GM19328 (cell line): ENCODE measurements around the gene ADARB2.
"Not testable (repeated sequence)": the region's sequence is repeated elsewhere in the genome, so short reads cannot be mapped to it uniquely, and the experiment has no call there.

Source experiments
- ATAC-seq: cut with Tn5 transposase; IDR thresholded peaks from one replicate; pipeline ENCODE4 v1.9.1; 2021; ENCODE audit warnings: mild to moderate bottlenecking, moderate library complexity; ENCODE audit not compliant: unreplicated experiment

The ADARB2 gene

DNA sequence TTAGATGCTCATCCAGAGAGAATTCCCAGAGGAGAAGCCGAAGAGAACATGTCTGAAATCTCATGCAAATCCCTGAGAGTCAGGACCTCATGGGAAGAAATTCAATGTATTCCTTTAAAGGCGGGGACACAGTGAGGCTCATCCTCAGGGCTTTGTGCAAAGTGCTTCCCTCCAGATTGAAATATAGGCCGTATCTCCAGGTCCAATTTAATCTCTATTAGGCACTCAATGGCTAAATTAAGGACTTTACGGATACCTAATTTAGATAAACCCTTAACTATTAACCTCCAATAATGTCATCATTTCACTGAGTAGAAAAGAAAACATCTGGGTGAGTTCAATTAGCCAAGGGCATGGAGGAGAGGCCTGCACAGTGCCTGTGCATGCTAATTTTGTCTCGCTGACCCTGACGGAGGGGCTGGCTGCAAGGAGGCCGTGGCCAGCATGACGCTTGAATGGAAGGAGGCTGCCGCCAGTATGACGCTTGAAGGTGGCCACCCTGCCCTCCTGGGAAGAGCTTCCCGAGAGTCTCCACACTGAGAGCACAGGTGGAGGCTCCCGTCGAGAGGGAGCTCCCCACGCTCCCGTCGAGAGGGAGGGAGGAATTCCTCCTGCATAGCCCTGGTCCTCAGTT is 287.6 kb downstream of the ADARB2 start:
- ATAC-seq, result no peak

DNA sequence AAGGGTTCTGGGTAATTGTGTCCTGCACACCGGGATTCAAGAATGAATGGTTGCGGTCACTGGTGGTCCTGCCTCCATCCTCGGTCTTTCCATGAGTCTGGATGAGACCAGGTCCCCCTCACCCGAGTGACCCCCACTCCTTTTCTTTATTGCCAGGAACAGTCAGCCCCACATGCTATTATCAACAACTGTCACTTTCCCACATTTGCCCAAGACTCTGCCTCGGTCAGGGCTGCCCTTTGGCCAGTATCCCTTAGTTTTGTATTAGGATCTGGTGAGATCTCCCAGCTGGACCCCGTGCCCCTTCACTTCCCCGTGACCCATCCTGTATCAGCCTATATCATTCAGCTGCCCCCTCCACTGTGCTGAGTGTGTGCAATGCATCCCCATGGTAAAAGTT is 288.3 kb downstream of the ADARB2 start:
- ATAC-seq, result no peak

DNA sequence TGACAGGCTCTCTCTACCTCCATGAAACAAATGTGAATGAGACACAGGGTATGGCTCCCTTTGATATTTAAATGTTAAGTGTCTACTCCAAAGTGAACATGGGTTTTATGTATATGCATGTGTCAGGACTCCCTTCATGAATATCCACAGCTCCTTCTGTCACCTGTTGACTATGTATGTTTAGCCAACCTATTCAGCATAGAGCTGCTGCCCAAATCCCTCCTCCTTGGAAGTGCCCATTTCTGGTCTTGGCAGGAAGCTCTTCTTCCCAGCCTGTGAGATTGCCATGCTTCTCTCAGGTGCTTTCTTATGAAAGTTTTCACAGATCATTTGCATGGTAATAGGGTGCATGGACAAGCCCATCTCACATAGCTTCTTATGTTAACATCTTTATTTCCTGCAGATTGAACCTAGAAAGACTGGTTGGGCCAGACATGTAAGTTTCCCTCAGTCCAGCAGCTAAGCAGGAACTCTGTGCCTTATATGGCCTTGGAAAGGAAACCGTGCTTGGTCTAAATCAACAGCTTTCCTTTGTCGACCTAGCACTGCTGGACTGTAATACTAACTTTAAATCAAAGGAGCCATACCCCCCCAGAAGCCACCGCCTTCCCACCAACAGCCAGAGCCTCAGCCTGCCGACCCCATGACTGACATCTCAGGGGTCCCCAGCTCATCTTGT is 288.9 kb downstream of the ADARB2 start:
- no peak for ATAC-seq

DNA sequence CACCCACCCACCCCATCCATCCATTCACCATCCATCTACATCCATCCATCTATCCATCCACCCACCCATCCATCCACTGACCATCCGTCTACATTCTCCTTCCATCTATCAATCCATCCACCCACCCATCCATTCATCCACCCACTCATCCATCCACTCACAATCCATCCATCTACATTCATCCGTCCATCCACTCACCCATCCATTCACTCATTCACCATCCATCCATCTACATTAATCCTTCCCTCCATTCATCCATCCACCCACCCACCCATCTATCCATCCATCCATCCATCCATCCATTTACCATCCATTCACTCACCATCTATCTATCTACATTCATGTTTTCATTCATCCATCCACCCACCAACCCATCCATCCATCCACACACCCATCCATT is 292.5 kb downstream of the ADARB2 start:
- ATAC-seq, result no peak

DNA sequence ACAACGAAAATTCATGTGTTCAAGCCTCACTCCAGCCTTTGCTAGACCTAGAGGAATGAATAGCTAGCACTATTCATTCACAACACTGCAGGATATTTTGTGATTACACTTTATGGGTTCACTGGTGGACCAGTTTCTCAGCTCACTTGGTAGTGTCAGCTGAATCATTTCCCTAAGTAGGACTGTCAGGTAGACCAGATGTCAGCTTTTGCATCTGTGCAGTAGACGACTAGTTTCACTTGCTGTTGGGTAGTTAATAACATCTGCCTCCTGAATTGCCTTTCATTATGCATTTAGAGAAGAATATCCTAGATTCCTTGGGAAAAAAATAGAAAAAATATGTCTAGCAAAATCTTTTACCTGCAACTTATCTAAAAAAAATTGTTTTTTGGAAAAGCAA is 296.4 kb downstream of the ADARB2 start:
- ATAC-seq, result no peak

DNA sequence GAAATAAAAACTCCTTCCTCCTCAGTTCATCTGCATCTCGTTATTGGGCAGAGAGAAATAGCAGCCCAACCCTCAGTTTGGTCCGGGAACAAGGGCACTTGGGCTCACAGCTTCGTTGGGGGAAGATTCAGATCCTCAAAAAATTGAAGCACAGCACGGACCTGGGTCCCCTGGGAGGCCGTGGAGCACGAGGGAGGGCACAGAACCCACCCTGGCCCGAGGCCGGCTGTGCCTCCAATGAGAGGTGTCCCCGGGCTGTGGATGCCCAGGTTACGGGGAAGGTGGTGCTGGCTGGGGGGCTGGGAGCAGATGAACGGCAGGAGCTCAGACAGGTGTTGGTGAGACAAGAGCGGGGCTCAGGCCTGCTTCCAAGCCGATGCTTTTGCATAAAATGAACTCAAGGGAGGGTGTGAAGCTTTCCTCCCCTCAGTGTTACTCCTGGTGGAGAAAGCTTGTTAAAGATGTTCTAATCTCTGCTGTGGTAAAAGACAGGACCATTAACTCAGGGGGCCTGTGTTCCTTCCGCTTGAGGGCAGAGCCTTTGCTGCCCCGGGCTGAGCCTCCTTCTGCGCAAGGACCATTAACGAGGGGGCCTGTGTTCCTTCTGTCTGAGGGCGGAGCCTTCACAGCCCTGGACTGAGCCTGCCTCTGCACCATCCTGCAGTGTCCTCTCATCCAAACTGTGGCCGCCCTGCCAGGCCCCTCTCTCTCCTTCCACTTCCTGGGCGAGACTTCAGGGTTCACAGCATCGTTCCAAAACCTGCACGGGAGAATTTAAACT is 302.2 kb downstream of the ADARB2 start:
- ATAC-seq, result no peak

DNA sequence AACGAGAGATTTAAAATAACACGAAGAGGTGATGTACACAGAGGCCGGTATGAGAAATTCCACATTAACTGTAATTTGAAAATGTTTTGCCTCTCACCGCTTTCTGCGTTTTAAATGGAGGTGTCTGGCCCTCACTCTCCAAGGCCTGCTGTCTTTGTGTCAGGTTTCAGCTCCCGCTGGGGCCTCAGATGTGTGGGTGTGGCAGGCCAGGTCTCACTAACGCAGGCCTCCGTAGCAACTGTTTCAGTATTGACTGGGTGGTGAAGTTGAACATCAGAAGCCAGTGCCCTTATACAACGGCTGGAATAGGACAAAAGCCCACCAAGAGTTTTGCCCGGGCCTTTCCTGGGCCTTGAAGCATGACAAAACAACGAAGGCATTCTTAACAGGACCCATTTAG is 303.1 kb downstream of the ADARB2 start:
- ATAC-seq, result no peak

DNA sequence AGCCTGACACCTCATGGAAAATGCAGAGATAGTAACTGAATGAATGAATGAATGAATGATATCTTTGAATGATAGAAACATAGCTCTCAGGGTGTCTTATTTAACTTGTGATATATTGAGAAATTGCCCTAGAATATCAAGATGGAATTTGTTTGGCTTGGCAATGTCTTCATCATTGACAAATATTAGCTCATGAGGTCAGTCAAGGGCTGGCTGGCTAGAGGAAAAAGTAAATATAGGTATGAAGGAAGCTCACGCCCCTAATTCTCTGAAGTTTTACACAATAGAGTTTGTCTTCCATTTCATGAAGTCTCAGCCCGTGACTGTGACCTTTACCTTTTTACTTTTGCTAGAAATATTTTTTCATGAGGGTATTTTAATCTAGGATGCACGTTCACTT is 305.2 kb downstream of the ADARB2 start:
- no peak for ATAC-seq

DNA sequence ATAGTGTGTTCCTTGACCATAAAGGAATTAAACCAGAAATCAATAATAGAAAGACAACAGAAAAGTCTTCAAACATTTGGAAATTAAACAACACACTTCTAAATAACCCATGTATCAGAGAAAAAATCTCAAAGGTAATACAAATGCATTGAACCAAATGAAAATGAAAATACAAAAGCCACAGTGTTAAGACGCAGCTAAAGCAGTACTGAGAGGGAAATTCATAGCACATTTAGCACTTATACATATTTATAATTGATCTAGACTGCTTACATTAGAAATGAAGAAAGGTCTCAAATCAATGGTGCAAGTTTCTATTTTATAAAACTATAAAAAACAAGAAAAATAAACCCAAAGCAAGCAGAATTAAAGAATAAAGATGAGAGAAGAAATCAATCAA is 306.1 kb downstream of the ADARB2 start:
- ATAC-seq, result no peak

DNA sequence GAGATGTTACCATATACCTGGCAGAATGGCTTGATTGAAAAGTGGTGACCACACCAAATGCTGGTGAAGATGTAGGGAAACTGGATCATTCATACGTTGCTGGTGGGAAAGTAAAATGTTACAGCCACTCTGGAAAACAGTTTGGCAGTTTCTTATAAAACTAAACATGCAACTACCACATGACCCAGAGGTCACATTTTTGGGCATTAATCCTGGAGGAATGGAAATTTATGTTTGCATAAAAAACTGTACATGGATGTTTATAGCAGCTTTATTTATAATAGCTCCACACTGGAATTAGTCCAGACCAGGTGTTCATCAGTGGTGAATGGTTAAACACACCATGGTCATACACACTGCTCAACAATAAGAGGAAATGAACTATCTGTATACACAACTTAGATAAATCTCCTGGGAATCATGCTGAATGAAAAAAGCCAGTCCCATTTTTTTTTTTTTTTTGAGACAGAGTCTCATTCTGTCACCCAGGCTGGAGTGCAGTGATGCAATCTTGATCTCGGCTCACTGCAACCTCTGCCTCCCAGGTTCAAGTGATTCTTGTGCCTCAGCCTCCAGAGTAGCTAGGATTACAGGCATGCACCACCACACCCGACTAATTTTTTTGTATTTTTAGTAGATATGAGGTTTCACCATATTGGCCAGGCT is 309.7 kb downstream of the ADARB2 start:
- ATAC-seq, result not testable (repeated sequence)

DNA sequence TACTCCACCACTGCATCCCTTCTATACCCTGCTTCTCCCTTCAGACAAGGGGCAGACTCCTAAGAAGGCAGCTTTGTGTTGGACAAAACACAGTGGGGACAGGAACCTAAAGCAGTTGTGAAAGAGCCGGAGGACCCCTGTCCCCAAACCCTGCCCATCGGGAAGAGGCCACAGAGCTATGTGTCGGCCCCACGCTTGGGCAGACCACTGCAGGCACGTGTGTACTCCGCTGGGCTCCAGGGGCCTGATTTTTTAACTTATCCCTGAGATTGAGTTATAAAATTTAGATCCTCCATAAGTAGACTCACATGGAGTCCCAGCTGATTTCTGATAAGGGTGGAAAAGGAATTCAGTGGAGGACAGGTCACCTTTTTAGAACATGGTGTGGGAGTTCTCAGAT is 310.5 kb downstream of the ADARB2 start:
- no peak for ATAC-seq

DNA sequence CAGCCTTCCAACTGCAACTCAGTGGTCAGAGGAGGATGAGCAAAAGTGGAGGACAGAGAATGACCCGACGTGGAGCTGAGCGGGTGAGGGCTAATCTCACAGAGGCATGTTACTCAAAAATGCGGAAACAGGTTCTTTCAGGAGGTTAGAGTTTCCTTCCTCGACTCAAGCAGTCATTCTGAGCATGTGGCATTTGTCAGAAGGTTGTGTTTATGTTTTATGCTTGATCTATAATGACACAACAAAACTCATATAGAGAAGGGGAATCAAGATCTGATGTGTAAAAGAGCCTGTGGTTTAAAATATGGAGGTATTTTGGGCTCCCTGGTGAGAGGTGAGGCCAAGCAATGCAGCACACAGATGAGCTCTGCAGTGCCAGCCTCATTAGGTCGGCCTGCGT is 311.4 kb downstream of the ADARB2 start:
- ATAC-seq, result no peak

DNA sequence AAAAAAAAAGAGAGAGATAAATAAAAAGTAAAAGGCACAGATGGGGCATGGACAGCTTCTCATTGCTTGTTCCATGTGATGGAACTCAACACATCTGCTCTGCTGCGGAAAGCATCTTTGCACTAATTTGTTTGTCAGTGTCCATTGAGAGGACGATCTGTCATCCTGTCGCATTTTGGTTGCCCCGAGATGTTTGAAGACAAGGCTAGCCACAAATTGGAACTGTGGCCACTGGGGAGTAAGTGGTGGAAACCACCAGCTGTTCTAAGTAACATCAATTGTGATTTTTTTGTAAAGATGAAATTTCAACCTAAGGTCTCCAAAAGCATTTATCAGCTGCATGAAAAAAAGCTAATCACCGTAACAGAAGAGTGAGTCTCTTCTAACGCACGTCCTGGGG is 312.7 kb downstream of the ADARB2 start:
- ATAC-seq, result no peak

DNA sequence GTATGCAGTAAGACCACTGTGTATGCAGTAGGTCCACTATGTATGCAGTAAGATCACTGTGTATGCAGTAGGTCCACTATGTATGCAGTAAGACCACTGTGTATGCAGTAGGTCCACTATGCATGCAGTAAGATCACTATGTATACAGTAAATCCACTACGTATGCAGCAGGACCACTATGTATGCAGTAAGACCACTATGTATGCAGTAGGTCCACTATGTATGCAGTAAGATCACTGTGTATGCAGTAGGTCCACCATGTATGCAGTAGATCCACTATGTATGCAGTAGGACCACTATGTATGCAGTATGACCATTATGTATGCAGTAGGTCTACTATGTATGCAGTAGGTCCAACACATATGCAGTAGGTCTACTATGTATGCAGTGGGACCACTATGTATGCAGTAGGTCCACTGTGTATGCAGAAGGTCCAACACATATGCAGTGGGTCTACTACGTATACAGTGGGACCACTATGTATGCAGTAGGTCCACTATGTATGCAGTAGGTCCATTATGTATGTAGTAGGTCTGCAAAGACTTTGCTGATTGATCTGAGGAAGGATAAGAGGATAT is 313.6 kb downstream of the ADARB2 start:
- no peak for ATAC-seq

DNA sequence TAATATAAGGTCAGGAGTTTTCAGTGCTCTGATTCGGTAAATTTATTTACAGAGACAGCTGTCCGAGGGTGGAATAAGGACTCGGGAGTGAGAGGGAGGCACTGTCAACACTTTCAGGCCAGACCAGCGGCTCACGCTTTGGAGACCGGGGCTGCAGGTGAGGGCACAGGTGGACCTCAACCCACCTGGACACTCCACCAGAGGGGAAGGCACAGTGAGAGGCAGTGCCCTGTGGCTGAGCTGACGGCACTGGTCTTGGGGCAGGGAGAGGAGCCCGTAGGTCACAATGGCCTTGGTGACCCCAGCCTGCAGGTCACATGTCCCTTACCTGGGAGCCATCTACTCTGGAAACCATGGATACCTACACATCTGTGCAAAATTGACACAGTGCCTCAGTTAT is 315.1 kb downstream of the ADARB2 start:
- ATAC-seq, result no peak

DNA sequence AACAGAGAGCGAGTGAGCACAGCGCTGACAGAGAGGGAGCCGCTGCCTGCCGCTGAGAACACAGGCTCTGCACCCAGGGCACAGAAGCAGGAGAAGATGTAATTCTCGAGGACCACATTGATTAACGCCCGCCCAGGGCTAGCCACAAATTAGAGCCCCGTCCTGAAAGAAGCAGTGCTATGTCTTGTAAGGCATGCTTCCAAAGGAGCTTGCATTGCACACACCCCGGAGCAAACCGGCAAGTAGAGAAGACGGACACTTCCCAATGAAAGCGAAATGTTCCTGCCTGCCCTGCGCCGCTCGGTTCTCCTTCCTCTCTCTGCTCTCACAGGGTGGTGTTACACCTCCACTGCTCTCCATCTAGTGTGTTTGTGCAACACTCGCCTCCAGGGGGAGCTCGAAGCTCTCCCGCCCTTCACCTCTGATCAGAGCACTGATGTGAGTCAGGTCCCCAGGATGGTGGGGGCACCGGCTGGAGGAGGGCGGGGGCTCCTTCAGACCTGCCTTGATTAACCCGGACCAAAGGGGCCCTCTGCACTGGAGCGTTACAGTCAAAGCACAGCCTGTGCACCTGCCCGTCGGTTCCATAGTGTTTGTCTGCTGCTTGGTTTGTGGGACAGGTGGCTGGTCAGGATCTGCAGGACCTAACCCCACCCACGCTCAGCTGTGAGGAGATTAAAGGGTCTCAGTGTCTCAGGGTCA is 316.5 kb downstream of the ADARB2 start:
- ATAC-seq, result peak; percentile 94

DNA sequence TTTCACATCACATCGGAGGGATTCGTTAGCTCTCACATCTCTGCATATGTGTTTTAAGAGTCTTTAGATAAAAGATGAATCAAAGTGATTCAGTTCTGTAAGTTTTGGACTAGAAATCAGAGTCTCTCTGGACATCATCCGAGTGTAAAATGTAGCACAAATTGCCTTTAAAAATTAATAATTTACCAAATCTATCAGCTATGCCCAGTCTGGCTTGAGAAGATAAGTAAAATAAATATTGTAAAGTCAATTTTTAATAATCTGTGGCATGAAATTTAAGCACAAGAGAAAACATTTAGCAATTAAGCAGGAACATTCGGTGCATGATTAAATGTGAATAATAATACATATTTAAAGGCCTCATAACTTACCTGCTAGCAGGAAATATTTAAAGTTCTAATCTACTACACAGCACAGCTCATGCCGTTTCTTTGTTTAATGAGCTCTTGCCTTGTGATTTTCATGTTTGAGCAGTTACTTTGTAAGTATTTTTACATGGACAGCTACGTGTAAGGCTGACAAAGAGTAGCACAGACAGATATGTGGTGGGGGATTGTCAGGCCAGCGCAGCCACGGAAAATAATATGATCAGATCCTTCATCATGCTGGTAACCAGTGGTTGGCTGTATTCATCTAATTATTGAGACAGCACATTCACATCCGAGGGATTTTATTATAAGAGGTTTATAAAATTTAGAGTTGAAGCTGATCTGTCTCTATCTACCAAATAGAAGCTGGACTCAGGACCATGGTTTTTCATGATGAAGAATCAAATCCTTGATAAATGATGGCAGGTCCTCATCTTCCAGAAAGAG is 317.3 kb downstream of the ADARB2 start:
- no peak for ATAC-seq

DNA sequence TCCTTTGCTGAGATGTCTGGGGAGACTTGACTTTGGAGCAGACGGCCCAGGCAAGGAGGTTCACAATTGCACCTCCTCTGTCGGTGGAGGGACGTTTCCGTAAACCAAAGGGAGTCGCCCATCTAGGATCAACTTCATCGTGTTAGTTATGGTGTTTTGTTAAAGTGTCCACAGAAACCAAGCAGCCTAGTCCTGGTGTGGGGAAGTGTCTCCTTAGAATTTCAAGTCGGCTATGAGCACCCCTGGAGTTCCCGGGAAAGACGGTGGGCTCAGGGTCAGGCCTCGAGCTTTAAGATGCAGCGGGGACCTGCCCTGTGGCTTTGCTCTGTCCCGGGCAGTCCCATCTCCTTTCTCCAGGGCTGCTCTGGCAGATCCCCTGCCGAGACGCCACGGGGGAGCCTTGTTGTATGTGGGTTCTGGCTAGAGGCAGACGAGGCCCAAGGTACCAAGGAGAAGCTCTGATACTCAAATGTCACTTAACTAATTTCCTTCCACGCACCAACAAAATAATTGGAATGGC is 319.2 kb downstream of the ADARB2 start:
- no peak for ATAC-seq

DNA sequence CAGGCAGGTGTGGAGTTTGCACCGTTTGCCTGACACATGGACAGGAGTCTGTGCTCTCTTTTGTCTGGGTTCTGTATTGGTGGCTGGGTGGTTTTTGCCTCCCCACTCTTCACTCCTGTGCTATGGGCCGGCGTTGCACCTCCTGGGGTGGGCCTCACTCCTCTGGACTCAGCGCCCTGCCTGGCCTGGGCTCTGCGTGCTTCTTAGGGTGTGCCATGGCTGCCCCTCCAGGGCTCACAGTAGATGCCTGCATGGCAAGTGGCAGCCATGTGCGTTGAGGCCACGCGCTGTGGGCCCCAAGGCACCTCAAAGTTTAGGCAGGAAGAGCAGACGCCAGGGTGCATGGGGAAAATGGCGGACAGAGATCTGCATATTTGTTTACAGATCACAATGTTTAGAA is 319.8 kb downstream of the ADARB2 start:
- ATAC-seq, result no peak
